HG03457 (cell line): ENCODE results near the gene ACY1.

ENCODE experiments used
- ATAC-seq: cut with Tn5 transposase; IDR thresholded peaks from one replicate; pipeline ENCODE4 v1.9.1; 2021; ENCODE audit warnings: moderate number of reproducible peaks; ENCODE audit not compliant: unreplicated experiment

ACY1 gene

GRCh38 chr3:51945926-51946705, 37.2 kb upstream of the ACY1 start:
- no peak for ATAC-seq

- no peak for ATAC-seq
These were observed 36.5 kb upstream of the ACY1 start for GRCh38 chr3:51946796-51947195.

GRCh38 chr3:51947215-51947900, 36.0 kb upstream of the ACY1 start:
- no peak for ATAC-seq

- no peak for ATAC-seq
These were observed 35.2 kb upstream of the ACY1 start for GRCh38 chr3:51948016-51948580.

GRCh38 chr3:51949121-51949520, 34.2 kb upstream of the ACY1 start:
- ATAC-seq: no peak

- no peak for ATAC-seq
These were observed 32.4 kb upstream of the ACY1 start for GRCh38 chr3:51950899-51951298.

GRCh38 chr3:51953445-51953844, 29.9 kb upstream of the ACY1 start:
- no peak for ATAC-seq

- ATAC-seq: no peak
These were observed 29.2 kb upstream of the ACY1 start for GRCh38 chr3:51954105-51954504.

- ATAC-seq: no peak
These were observed 28.6 kb upstream of the ACY1 start for GRCh38 chr3:51954713-51955112.

- no peak for ATAC-seq
These were observed 28.0 kb upstream of the ACY1 start, which contains the start of gene GPR62 for GRCh38 chr3:51955175-51955892. TSS of gene GPR62 (plus strand) at chr3:51955381. CDS start at chr3:51955653, 272 bp downstream.

GRCh38 chr3:51955893-51956770, 27.2 kb upstream of the ACY1 start:
- ATAC-seq: no peak

GRCh38 chr3:51957520-51958205, 25.7 kb upstream of the ACY1 start:
- no peak for ATAC-seq

- no peak for ATAC-seq
These were observed 24.5 kb upstream of the ACY1 start for GRCh38 chr3:51958603-51959521.

- ATAC-seq: no peak
These were observed 23.7 kb upstream of the ACY1 start for GRCh38 chr3:51959651-51960050.

GRCh38 chr3:51960386-51960785, 22.9 kb upstream of the ACY1 start:
- ATAC-seq: no peak

- ATAC-seq: no peak
These were observed 22.3 kb upstream of the ACY1 start for GRCh38 chr3:51961011-51961410.

GRCh38 chr3:51961602-51962569, 21.4 kb upstream of the ACY1 start:
- ATAC-seq: no peak
